Adrenal gland (tissue), 5 donors: ENCODE measurements around the gene GPR176.

Experiments
- POLR2A ChIP-seq, 2 donors: fragments of 450-650 bp; IDR thresholded peaks; one replicate each; pipeline ENCODE4 v1.6.1; 2017; ENCODE audit warnings: antibody characterized with exemption in 2 of 2, mild to moderate bottlenecking in 2 of 2, moderate library complexity in 1 of 2
- TF ChIP-seq, protein P1 (sequence below), 6 experiments: fragments of 450-650 bp in 4 of 6; fragments of 200-600 bp in 2 of 6; sonication (generic) in 1 of 6; IDR thresholded peaks; 1 replicate in 5 of 6; 2 replicates in 1 of 6; pipeline versions ENCODE4 v1.5.1 to v1.8.0; 2016 to 2021; ENCODE audit warnings: antibody characterized with exemption in 6 of 6, mild to moderate bottlenecking in 2 of 6, moderate library complexity in 1 of 6
- donor health status: DM: no; HTN: no; CAD: no.

DNA sequence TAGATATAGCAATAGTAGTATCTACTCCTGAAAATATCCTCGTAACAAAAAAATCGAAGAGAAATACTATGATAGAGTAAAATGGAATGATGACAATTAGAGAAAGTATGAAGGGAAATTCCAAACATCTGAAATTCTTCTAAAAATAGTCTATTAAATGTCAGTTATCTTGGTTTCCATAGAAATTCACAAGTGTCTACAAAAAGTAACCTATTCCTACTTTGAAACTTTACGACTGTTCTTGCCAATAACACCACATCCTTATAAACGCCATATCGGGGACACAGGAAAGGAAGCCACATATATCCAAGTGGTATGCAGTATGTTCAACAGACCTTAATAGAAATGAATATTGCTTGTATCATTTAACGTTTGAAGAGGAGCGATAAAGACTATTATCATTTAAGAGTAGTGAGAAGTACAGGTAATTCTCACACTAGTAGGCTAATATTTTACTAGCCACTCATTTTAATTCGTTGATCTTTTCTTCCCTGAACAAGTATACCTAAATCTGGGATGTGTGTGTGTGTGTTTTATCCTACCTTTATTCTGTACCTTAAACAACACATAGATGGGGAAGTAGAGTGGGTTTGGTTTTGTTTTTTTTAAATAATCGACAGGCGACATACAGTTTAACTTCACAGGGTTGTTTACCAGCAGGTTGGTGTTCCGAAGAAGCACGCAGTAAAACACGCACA, 1.2 kb downstream of the GPR176 start:
- TF ChIP-seq, protein P1, sequence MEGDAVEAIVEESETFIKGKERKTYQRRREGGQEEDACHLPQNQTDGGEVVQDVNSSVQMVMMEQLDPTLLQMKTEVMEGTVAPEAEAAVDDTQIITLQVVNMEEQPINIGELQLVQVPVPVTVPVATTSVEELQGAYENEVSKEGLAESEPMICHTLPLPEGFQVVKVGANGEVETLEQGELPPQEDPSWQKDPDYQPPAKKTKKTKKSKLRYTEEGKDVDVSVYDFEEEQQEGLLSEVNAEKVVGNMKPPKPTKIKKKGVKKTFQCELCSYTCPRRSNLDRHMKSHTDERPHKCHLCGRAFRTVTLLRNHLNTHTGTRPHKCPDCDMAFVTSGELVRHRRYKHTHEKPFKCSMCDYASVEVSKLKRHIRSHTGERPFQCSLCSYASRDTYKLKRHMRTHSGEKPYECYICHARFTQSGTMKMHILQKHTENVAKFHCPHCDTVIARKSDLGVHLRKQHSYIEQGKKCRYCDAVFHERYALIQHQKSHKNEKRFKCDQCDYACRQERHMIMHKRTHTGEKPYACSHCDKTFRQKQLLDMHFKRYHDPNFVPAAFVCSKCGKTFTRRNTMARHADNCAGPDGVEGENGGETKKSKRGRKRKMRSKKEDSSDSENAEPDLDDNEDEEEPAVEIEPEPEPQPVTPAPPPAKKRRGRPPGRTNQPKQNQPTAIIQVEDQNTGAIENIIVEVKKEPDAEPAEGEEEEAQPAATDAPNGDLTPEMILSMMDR (IDR thresholded peaks at IDR 0.05), result no peak
- TF ChIP-seq POLR2A (IDR thresholded peaks at IDR 0.05), result no peak
